Measurements from ENCODE around the gene PLPPR5.

PLPPR5 gene

GRCh38 chr1:99003581-99004253 is 944 bp downstream of the PLPPR5 start:
- H3K9ac ChIP-seq (ENCODE audit: low read length) = peak overlapping the region; percentile 66
- peak; percentile 23 for DNase-seq
- H3K27me3 ChIP-seq (ENCODE audit: insufficient read depth, low read length, poor library complexity) = no peaks in the 10 kb centered on the region

GRCh38 chr1:98992844-98993243 is 11.8 kb downstream of the PLPPR5 start:
- Histone ChIP-seq H4K5ac (ENCODE audit: low read length) (no peak overlapping the region), H4K8ac (ENCODE audit: low read depth, low read length) (no peak overlapping the region), H2BK15ac (replicated peaks; ENCODE audit: low read depth) (no peak overlapping the region), H2BK5ac (ENCODE audit: low read length) (no peak overlapping the region), H3K56ac (ENCODE audit: low read length) (no peak overlapping the region), H3K4me1 (ENCODE audit: control insufficient read depth, low read depth, low read length) (no peaks in the 10 kb centered on the region), H2BK120ac (ENCODE audit: low read depth, low read length) (no peak overlapping the region), H3K27me3 (ENCODE audit: insufficient read depth, low read length, poor library complexity) (no peaks in the 10 kb centered on the region), H3K79me2 (ENCODE audit: control insufficient read depth, insufficient read depth, low read length) (no peaks in the 10 kb centered on the region), H3K4ac (ENCODE audit: low read depth, low read length) (no peak overlapping the region), H3K27ac (ENCODE audit: low read depth, low read length) (no peak overlapping the region), H3K23ac (ENCODE audit: low read length) (no peak overlapping the region), H3K4me3 (ENCODE audit: low read length) (no peak overlapping the region), H3K36me3 (ENCODE audit: control insufficient read depth, insufficient read depth, low read length) (no peaks in the 10 kb centered on the region), H3K4me2 (ENCODE audit: low read length) (no peak overlapping the region), H3K79me1 (ENCODE audit: low read length) (no peaks in the 10 kb centered on the region), H2AK5ac (ENCODE audit: low read length) (no peak overlapping the region), H3K9ac (ENCODE audit: low read length) (no peak overlapping the region), H3K18ac (ENCODE audit: low read length) (no peak overlapping the region)
- no peak for DNase-seq
- no CpG with 5 or more reads among the region's 3 CpGs for WGBS (ENCODE audit: extremely low coverage, insufficient coverage, low lambda C conversion rate)

More at GRCh38 chr1:99003581-99004253, 944 bp downstream of the PLPPR5 start:
- Histone ChIP-seq H3K4me2 (ENCODE audit: low read length) (peak overlapping the region; percentile 77), H3K18ac (ENCODE audit: low read length) (no peak overlapping the region), H3K27ac (ENCODE audit: low read depth, low read length) (no peak overlapping the region), H2BK5ac (ENCODE audit: low read length) (no peak overlapping the region), H3K36me3 (ENCODE audit: control insufficient read depth, insufficient read depth, low read length) (no peaks in the 10 kb centered on the region), H3K56ac (ENCODE audit: low read length) (peak overlapping the region; percentile 87), H3K23ac (ENCODE audit: low read length) (no peak overlapping the region), H3K4ac (ENCODE audit: low read depth, low read length) (no peak overlapping the region), H3K79me2 (ENCODE audit: control insufficient read depth, insufficient read depth, low read length) (no peaks in the 10 kb centered on the region), H3K79me1 (ENCODE audit: low read length) (no peaks in the 10 kb centered on the region), H2BK15ac (replicated peaks; ENCODE audit: low read depth) (no peak overlapping the region), H3K4me3 (ENCODE audit: low read length) (peak overlapping the region; percentile 57), H3K4me1 (ENCODE audit: control insufficient read depth, low read depth, low read length) (no peaks in the 10 kb centered on the region), H4K5ac (ENCODE audit: low read length) (no peak overlapping the region), H2BK120ac (ENCODE audit: low read depth, low read length) (no peak overlapping the region), H2AK5ac (ENCODE audit: low read length) (no peak overlapping the region), H4K8ac (ENCODE audit: low read depth, low read length) (no peak overlapping the region)
- WGBS (ENCODE audit: extremely low coverage, insufficient coverage, low lambda C conversion rate) = no CpG with 5 or more reads among the region's 20 CpGs

GRCh38 chr1:98991127-98992012 is 13.3 kb downstream of the PLPPR5 start:
- no CpG with 5 or more reads among the region's 4 CpGs for WGBS (ENCODE audit: extremely low coverage, insufficient coverage, low lambda C conversion rate)
- DNase-seq = peak; percentile 78

GRCh38 chr1:98989556-98989907 is 15.1 kb downstream of the PLPPR5 start:
- H3K23ac ChIP-seq (ENCODE audit: low read length) = no peak overlapping the region
- H2AK5ac ChIP-seq (ENCODE audit: low read length) = no peak overlapping the region
- no peak overlapping the region for H2BK5ac ChIP-seq (ENCODE audit: low read length)
- no peak overlapping the region for H3K4me3 ChIP-seq (ENCODE audit: low read length)
- H4K5ac ChIP-seq (ENCODE audit: low read length) = no peak overlapping the region
- no peaks in the 10 kb centered on the region for H3K4me1 ChIP-seq (ENCODE audit: control insufficient read depth, low read depth, low read length)
- H4K8ac ChIP-seq (ENCODE audit: low read depth, low read length) = no peak overlapping the region
- H2BK120ac ChIP-seq (ENCODE audit: low read depth, low read length) = no peak overlapping the region
- no peak for DNase-seq
- no peak overlapping the region for H3K27ac ChIP-seq (ENCODE audit: low read depth, low read length)
- no peak overlapping the region for H3K18ac ChIP-seq (ENCODE audit: low read length)
- no peak overlapping the region for H3K9ac ChIP-seq (ENCODE audit: low read length)
- no CpG with 5 or more reads among the region's 1 CpG for whole genome bisulfite sequencing (ENCODE audit: extremely low coverage, insufficient coverage, low lambda C conversion rate)
- H2BK15ac ChIP-seq (replicated peaks; ENCODE audit: low read depth) = no peak overlapping the region
- no peak overlapping the region for H3K4ac ChIP-seq (ENCODE audit: low read depth, low read length)
- H3K36me3 ChIP-seq (ENCODE audit: control insufficient read depth, insufficient read depth, low read length) = no peaks in the 10 kb centered on the region
- H3K56ac ChIP-seq (ENCODE audit: low read length) = no peak overlapping the region
- no peaks in the 10 kb centered on the region for H3K79me2 ChIP-seq (ENCODE audit: control insufficient read depth, insufficient read depth, low read length)
- H3K79me1 ChIP-seq (ENCODE audit: low read length) = no peaks in the 10 kb centered on the region
- no peaks in the 10 kb centered on the region for H3K27me3 ChIP-seq (ENCODE audit: insufficient read depth, low read length, poor library complexity)
- no peak overlapping the region for H3K4me2 ChIP-seq (ENCODE audit: low read length)

More at GRCh38 chr1:98991127-98992012, 13.3 kb downstream of the PLPPR5 start:
- Histone ChIP-seq H2BK15ac (replicated peaks; ENCODE audit: low read depth) (no peak overlapping the region), H2AK5ac (ENCODE audit: low read length) (no peak overlapping the region), H4K5ac (ENCODE audit: low read length) (no peak overlapping the region), H3K9ac (ENCODE audit: low read length) (no peak overlapping the region), H3K18ac (ENCODE audit: low read length) (no peak overlapping the region), H3K4me1 (ENCODE audit: control insufficient read depth, low read depth, low read length) (no peaks in the 10 kb centered on the region), H3K79me2 (ENCODE audit: control insufficient read depth, insufficient read depth, low read length) (no peaks in the 10 kb centered on the region), H3K27ac (ENCODE audit: low read depth, low read length) (no peak overlapping the region), H3K4me2 (ENCODE audit: low read length) (no peak overlapping the region), H2BK120ac (ENCODE audit: low read depth, low read length) (no peak overlapping the region), H3K27me3 (ENCODE audit: insufficient read depth, low read length, poor library complexity) (no peaks in the 10 kb centered on the region), H3K56ac (ENCODE audit: low read length) (no peak overlapping the region), H3K4me3 (ENCODE audit: low read length) (no peak overlapping the region), H3K4ac (ENCODE audit: low read depth, low read length) (no peak overlapping the region), H3K79me1 (ENCODE audit: low read length) (no peaks in the 10 kb centered on the region), H3K36me3 (ENCODE audit: control insufficient read depth, insufficient read depth, low read length) (no peaks in the 10 kb centered on the region), H2BK5ac (ENCODE audit: low read length) (no peak overlapping the region), H3K23ac (ENCODE audit: low read length) (no peak overlapping the region), H4K8ac (ENCODE audit: low read depth, low read length) (no peak overlapping the region)

- H3K23ac ChIP-seq (ENCODE audit: low read length) = no peak overlapping the region
- H2AK5ac ChIP-seq (ENCODE audit: low read length) = no peak overlapping the region
- H2BK5ac ChIP-seq (ENCODE audit: low read length) = no peak overlapping the region
- H3K56ac ChIP-seq (ENCODE audit: low read length) = no peak overlapping the region
- no peak overlapping the region for H3K4me2 ChIP-seq (ENCODE audit: low read length)
- H4K5ac ChIP-seq (ENCODE audit: low read length) = no peak overlapping the region
- no peaks in the 10 kb centered on the region for H3K79me1 ChIP-seq (ENCODE audit: low read length)
- WGBS (ENCODE audit: extremely low coverage, insufficient coverage, low lambda C conversion rate) = no CpG with 5 or more reads among the region's 2 CpGs
- H3K36me3 ChIP-seq (ENCODE audit: control insufficient read depth, insufficient read depth, low read length) = no peaks in the 10 kb centered on the region
- no peak overlapping the region for H3K4ac ChIP-seq (ENCODE audit: low read depth, low read length)
- no peak overlapping the region for H2BK120ac ChIP-seq (ENCODE audit: low read depth, low read length)
- H3K79me2 ChIP-seq (ENCODE audit: control insufficient read depth, insufficient read depth, low read length) = no peaks in the 10 kb centered on the region
- no peak overlapping the region for H3K18ac ChIP-seq (ENCODE audit: low read length)
- H3K9ac ChIP-seq (ENCODE audit: low read length) = no peak overlapping the region
- no peak overlapping the region for H3K4me3 ChIP-seq (ENCODE audit: low read length)
- H3K27me3 ChIP-seq (ENCODE audit: insufficient read depth, low read length, poor library complexity) = no peaks in the 10 kb centered on the region
- no peak overlapping the region for H3K27ac ChIP-seq (ENCODE audit: low read depth, low read length)
- no peak overlapping the region for H4K8ac ChIP-seq (ENCODE audit: low read depth, low read length)
- peak overlapping the region; percentile 74 for H2BK15ac ChIP-seq (replicated peaks; ENCODE audit: low read depth)
- DNase-seq = no peak
- no peaks in the 10 kb centered on the region for H3K4me1 ChIP-seq (ENCODE audit: control insufficient read depth, low read depth, low read length)
These were observed 15.6 kb downstream of the PLPPR5 start for GRCh38 chr1:98988904-98989555.
